ENCODE measurements around the gene SLC4A5.

The SLC4A5 gene

GRCh38 chr2:74293191-74293991 is 49.8 kb downstream of the SLC4A5 start:
- TF ChIP-seq MYC (IDR thresholded peaks at IDR 0.05; ENCODE audit: low read depth, low read length), result no peak
- TF ChIP-seq POLR2A (IDR thresholded peaks at IDR 0.05; ENCODE audit: extremely low read depth, insufficient read length), result no peak
- TF ChIP-seq CTCF (IDR thresholded peaks at IDR 0.05; ENCODE audit: low read depth, low read length), result no peak
- no peak for TF ChIP-seq MAX (IDR thresholded peaks at IDR 0.05; ENCODE audit: low read depth, low read length)
- DNase-seq (ENCODE audit: low read depth), result no peak
- no peak overlapping the region for H3K4me3 ChIP-seq (ENCODE audit: low read depth, low read length)

- TF ChIP-seq MAX (IDR thresholded peaks at IDR 0.05; ENCODE audit: low read depth, low read length) (no peak), CTCF (IDR thresholded peaks at IDR 0.05; ENCODE audit: low read depth, low read length) (no peak), MYC (IDR thresholded peaks at IDR 0.05; ENCODE audit: low read depth, low read length) (no peak), POLR2A (IDR thresholded peaks at IDR 0.05; ENCODE audit: extremely low read depth, insufficient read length) (no peak)
- H3K4me3 ChIP-seq (ENCODE audit: low read depth, low read length), result no peak overlapping the region
- DNase-seq (ENCODE audit: low read depth), result no peak
These were observed 50.5 kb downstream of the SLC4A5 start for GRCh38 chr2:74292751-74293150.

- DNase-seq (ENCODE audit: low read depth), result no peak
- no peak overlapping the region for H3K4me3 ChIP-seq (ENCODE audit: low read depth, low read length)
- TF ChIP-seq CTCF (IDR thresholded peaks at IDR 0.05; ENCODE audit: low read depth, low read length), result no peak
- TF ChIP-seq POLR2A (IDR thresholded peaks at IDR 0.05; ENCODE audit: extremely low read depth, insufficient read length), result no peak
- no peak for TF ChIP-seq MYC (IDR thresholded peaks at IDR 0.05; ENCODE audit: low read depth, low read length)
- TF ChIP-seq MAX (IDR thresholded peaks at IDR 0.05; ENCODE audit: low read depth, low read length), result no peak
These were observed 51.2 kb downstream of the SLC4A5 start for GRCh38 chr2:74291886-74292621.

GRCh38 chr2:74291218-74291544 is 52.0 kb downstream of the SLC4A5 start:
- DNase-seq (ENCODE audit: low read depth), result no peak
- H3K4me3 ChIP-seq (ENCODE audit: low read depth, low read length), result no peak overlapping the region
- no peak for TF ChIP-seq MYC (IDR thresholded peaks at IDR 0.05; ENCODE audit: low read depth, low read length)
- TF ChIP-seq MAX (IDR thresholded peaks at IDR 0.05; ENCODE audit: low read depth, low read length), result no peak
- TF ChIP-seq CTCF (IDR thresholded peaks at IDR 0.05; ENCODE audit: low read depth, low read length), result no peak
- TF ChIP-seq POLR2A (IDR thresholded peaks at IDR 0.05; ENCODE audit: extremely low read depth, insufficient read length), result no peak

GRCh38 chr2:74290466-74291217 is 52.6 kb downstream of the SLC4A5 start:
- H3K4me3 ChIP-seq (ENCODE audit: low read depth, low read length), result no peak overlapping the region
- no peak for DNase-seq (ENCODE audit: low read depth)
- no peak for TF ChIP-seq MYC (IDR thresholded peaks at IDR 0.05; ENCODE audit: low read depth, low read length)
- TF ChIP-seq CTCF (IDR thresholded peaks at IDR 0.05; ENCODE audit: low read depth, low read length), result no peak
- no peak for TF ChIP-seq MAX (IDR thresholded peaks at IDR 0.05; ENCODE audit: low read depth, low read length)
- TF ChIP-seq POLR2A (IDR thresholded peaks at IDR 0.05; ENCODE audit: extremely low read depth, insufficient read length), result no peak

Data from NB4 (cell line).